ENCODE results near the gene EFNB1.

The EFNB1 gene

GRCh38 chrX:68821616-68822015, 7.2 kb upstream of the EFNB1 start:
- TF ChIP-seq CTCF (IDR thresholded peaks at IDR 0.05; ENCODE audit: insufficient read depth, low read length, missing control alignments) = no peak
- ChIA-PET POLR2A (no interaction called here), CTCF (interaction anchor here (0.9 to 13.5 kb wide), 7 partner anchors 9 to 1209 kb away, joined by 3 to 281 read pairs (median 12); no protein-coding TSS in a partner anchor)
- no peak for DNase-seq (ENCODE audit: low read depth, low spot score)
- H3K4me3 ChIP-seq (ENCODE audit: low read depth, low read length) = no peak overlapping the region

- H3K4me3 ChIP-seq (ENCODE audit: low read depth, low read length) = no peak overlapping the region
- CTCF ChIA-PET = interaction anchor here (0.7 to 13.5 kb wide), 15 partner anchors 15 to 1276 kb away, joined by 3 to 281 read pairs (median 3); no protein-coding TSS in a partner anchor
- peak; percentile 56 for TF ChIP-seq CTCF (IDR thresholded peaks at IDR 0.05; ENCODE audit: insufficient read depth, low read length, missing control alignments)
- no peak for DNase-seq (ENCODE audit: low read depth, low spot score)
- POLR2A ChIA-PET = no interaction called here
These were observed 6.0 kb upstream of the EFNB1 start for GRCh38 chrX:68822641-68823410.

GRCh38 chrX:68823413-68824151, 5.2 kb upstream of the EFNB1 start:
- CTCF ChIA-PET = interaction anchor here (0.7 to 13.5 kb wide), 11 partner anchors 16 to 1207 kb away, joined by 3 to 281 read pairs (median 8); no protein-coding TSS in a partner anchor

GRCh38 chrX:68824152-68824433, 4.7 kb upstream of the EFNB1 start:
- H3K4me3 ChIP-seq (ENCODE audit: low read depth, low read length) = no peak overlapping the region
- TF ChIP-seq CTCF (IDR thresholded peaks at IDR 0.05; ENCODE audit: insufficient read depth, low read length, missing control alignments) = no peak
- CTCF ChIA-PET = interaction anchor here (1.2 to 13.5 kb wide), 7 partner anchors 356 to 1206 kb away, joined by 3 to 281 read pairs (median 13); no protein-coding TSS in a partner anchor
- POLR2A ChIA-PET = no interaction called here
- no peak for DNase-seq (ENCODE audit: low read depth, low spot score)

More at GRCh38 chrX:68823413-68824151, 5.2 kb upstream of the EFNB1 start:
- POLR2A ChIA-PET = no interaction called here
- H3K4me3 ChIP-seq (ENCODE audit: low read depth, low read length) = no peak overlapping the region
- no peak for DNase-seq (ENCODE audit: low read depth, low spot score)
- TF ChIP-seq CTCF (IDR thresholded peaks at IDR 0.05; ENCODE audit: insufficient read depth, low read length, missing control alignments) = no peak

- H3K4me3 ChIP-seq (ENCODE audit: low read depth, low read length) = no peak overlapping the region
- TF ChIP-seq CTCF (IDR thresholded peaks at IDR 0.05; ENCODE audit: insufficient read depth, low read length, missing control alignments) = no peak
- CTCF ChIA-PET = interaction anchor here (0.8 to 13.5 kb wide), 5 partner anchors 269 to 564 kb away, joined by 3 to 281 read pairs (median 25); no protein-coding TSS in a partner anchor
- POLR2A ChIA-PET = no interaction called here
- no peak for DNase-seq (ENCODE audit: low read depth, low spot score)
These were observed 4.2 kb upstream of the EFNB1 start for GRCh38 chrX:68824565-68825125.
